Measurements from ENCODE around the gene APOC4.

The APOC4 gene

DNA sequence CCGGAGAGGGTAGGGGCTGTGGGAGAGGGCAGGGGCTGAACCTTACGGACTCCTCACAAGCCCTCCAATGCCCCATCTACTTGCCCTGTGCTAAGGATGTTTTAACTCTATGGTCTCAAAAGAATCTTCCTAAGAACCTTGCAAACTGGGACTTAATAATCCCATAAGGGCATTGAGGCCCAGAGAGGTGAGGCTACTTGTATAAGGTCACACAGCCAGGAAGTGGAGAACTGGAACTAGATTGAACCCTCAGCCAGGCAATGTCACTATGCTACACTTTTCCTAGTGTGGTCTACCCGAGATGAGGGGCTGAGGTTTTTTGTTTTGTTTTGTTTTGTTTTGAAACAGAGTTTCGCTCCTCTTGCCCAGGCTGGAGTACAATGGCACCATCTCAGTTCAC lies 10.5 kb upstream of the APOC4 start:
- FAIRE-seq: no peak
- DNase-seq (ENCODE audit: insufficient read length, low spot score): no peak
- TF ChIP-seq POLR2A (IDR thresholded peaks at IDR 0.05; ENCODE audit: low read depth, low read length): no peak

DNA sequence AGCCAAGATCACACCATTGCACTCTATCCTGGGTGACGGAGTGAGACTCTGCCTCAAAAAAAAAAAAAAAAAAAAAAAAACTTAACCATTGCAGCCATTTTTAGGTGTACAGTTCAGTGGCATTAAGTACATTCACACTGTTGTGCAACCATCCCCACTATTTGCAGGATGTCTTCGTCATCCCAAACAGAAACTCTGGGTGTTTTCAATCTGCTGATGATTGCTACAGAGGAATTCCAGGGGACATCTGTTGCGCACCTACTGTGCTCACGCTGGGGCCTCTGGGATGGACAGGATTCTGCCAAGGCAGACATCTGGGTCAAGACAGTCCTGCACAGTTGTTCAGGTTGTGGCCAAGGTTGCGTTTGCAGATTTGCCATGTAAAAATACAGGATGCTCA lies 2.4 kb upstream of the APOC4 start:
- FAIRE-seq: no peak
- TF ChIP-seq POLR2A (IDR thresholded peaks at IDR 0.05; ENCODE audit: low read depth, low read length): no peak
- DNase-seq (ENCODE audit: insufficient read length, low spot score): no peak

DNA sequence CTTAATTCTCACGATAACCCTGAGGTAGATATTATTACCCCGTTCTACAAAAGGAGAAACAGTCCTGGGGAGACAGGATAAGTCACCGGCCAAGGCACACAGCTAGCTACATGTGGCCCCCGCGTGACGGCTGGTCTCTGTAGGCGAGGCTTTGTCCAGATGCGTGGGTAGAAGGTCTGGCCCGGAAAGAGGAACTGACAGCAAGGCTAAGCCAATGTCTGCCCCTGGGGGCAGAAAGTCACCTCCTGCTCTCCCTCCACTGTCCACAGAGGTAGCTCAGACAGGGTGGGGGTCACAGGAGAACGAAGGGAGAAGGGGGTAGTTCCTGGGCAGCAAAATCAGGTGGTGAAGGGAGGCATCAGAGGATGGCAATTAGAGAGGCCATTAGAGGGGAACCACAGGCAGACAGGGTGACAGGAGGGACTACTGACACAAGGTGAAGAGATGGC lies 1.8 kb downstream of the APOC4 start:
- no peak for TF ChIP-seq POLR2A (IDR thresholded peaks at IDR 0.05; ENCODE audit: low read depth, low read length)
- FAIRE-seq (no peak), DNase-seq (ENCODE audit: insufficient read length, low spot score) (no peak)

DNA sequence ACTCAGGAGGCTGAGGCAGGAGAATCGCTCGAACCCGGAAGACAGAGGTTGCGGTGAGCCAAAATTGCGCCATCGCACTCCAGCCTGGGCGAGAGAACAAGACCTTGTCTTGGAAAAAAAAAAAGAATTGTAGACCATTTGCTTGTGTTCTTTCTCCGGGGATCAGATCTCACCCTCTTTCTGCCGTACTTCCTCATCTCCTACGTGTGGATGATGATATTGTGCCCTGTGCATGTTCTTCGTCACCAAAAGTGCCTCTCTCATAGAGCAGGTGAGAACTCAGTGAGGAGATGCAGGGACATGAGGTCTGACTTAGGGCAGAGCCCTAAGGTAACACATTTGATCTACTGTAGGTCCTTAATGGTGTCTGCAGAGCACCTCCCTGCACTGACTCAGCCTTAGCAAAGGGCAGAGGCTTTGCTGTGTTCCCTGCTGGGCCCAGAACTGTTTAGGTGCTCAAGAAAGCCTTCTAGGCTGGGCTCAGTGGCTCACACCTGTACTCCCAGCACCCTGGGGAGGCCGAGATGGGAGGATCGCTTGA lies 5.1 kb downstream of the APOC4 start:
- no peak for TF ChIP-seq POLR2A (IDR thresholded peaks at IDR 0.05; ENCODE audit: low read depth, low read length)
- no peak for DNase-seq (ENCODE audit: insufficient read length, low spot score)
- FAIRE-seq: no peak

DNA sequence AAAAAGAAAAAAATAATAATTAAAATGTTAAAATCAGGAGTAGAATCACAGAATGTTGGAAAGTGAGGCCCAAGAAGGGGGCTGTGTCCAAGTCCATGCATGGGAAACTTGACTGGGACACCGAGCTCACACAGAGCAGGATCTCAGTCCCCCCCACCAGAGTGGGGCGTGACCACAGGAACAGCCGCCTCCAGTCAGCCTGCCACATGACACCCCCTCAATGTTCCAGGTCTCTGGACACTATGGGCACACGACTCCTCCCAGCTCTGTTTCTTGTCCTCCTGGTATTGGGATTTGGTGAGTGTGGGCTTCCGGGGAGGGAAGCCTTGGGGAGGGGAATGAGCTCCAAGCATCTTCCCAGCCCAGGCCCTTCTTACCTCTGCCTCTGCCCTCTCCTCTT lies 6.2 kb downstream of the APOC4 start:
- no peak for TF ChIP-seq POLR2A (IDR thresholded peaks at IDR 0.05; ENCODE audit: low read depth, low read length)
- no peak for DNase-seq (ENCODE audit: insufficient read length, low spot score)

DNA sequence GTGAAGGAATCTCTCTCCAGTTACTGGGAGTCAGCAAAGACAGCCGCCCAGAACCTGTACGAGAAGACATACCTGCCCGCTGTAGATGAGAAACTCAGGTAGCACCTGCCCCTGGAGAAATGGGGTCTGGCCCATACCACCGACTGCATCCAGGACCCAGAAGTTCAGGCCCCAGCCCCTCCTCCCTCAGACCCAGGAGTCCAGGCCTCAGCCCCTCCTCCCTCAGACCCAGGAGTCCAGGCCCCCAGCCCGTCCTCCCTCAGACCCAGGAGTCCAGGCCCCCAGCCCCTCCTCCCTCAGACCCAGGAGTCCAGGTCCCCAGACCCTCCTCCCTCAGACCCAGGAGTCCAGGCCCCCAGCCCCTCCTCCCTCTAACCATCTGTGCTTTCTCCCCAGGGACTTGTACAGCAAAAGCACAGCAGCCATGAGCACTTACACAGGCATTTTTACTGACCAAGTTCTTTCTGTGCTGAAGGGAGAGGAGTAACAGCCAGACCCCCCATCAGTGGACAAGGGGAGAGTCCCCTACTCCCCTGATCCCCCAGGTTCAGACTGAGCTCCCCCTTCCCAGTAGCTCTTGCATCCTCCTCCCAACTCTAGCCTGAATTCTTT lies 6.8 kb downstream of the APOC4 start:
- no peak for TF ChIP-seq POLR2A (IDR thresholded peaks at IDR 0.05; ENCODE audit: low read depth, low read length)
- DNase-seq (ENCODE audit: insufficient read length, low spot score) (no peak), FAIRE-seq (no peak)

More for the DNA sequence above, 6.2 kb downstream of the APOC4 start:
- FAIRE-seq: no peak

DNA sequence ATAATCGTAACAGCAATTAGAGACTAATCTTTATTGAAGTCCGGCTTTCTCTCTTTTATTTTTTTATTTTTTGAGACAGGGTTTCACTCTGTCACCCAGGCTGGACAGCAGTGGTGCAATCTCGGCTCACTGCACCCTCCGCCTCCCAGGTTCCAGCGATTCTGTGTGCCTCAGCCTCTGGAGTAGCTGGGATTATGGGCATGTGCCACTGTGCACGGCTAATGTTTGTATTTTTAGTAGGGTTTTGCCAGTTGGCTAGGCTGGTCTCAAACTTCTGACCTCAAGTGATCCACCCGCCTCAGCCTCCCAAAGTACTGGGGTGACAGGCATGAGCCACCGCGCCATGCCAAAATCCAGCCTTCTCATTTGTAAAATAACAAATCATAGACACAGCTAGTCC lies 7.5 kb downstream of the APOC4 start:
- no peak for TF ChIP-seq POLR2A (IDR thresholded peaks at IDR 0.05; ENCODE audit: low read depth, low read length)
- no peak for FAIRE-seq
- no peak for DNase-seq (ENCODE audit: insufficient read length, low spot score)

DNA sequence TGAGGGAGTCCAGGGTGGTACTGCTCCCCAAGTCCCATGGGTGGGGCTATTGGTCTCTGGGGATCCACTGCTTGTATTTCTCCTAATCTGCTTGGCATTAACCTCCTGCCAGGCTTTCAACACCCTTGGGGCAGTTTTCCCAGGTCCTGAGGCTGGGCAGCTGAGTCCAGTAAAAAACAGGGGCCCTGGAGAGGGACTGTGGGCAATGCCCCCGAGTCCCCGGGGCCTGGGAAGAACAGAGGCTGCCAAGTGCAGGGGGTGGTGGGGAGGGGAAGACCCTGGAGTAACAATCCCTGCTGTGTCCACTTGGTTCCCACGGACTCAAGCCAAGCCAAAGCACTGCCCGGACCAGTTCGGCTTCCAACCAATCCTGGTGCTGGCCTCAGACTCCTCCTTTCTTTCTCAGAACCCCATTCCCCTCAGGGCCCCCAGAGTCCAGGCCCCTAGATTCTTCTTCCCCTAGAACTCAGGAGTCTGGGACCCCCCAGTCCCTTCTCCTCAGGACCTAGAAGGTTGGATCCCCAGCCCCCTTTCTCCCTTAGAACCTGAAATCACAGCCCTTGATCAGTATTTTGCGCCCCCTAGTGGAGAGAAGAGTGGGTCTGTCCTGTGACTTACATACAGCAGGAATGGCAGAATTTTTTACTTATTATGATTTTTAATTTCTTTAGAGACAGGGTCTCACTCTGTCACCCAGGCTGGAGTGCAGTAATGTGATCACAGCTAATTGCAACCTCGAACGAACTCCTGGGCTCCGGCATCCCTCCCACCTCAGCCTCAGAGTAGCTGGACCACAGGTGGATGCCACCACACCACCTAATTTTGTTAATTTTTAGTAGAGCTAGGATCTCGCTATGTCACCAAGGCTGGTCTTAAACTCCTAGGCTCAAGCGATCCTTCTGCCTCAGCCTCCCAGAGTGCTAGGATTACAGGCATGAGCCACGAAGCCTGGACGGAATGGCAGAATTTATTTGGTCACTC lies 9.4 kb downstream of the APOC4 start:
- DNase-seq (ENCODE audit: insufficient read length, low spot score): peak; percentile 58
- no peak for FAIRE-seq
- TF ChIP-seq POLR2A (IDR thresholded peaks at IDR 0.05; ENCODE audit: low read depth, low read length): no peak

DNA sequence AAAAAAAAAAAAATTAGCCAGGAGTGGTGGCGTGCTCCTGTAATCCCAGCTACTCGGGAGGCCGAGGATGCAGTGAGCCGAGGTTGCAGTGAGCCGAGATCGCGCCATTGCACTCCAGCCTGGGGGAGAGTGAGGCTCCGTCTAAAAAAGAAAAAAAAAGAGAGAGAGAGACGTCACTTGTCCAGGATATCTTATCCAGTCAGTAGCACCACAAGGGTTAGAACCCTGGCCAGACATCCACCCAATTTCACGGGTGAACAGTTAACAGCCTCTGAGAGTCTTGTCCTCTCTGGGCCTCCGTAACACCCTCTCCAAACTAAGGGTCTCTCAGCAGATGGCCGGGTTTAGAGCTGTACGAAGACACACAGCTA lies 12.2 kb downstream of the APOC4 start:
- no peak for FAIRE-seq

DNA sequence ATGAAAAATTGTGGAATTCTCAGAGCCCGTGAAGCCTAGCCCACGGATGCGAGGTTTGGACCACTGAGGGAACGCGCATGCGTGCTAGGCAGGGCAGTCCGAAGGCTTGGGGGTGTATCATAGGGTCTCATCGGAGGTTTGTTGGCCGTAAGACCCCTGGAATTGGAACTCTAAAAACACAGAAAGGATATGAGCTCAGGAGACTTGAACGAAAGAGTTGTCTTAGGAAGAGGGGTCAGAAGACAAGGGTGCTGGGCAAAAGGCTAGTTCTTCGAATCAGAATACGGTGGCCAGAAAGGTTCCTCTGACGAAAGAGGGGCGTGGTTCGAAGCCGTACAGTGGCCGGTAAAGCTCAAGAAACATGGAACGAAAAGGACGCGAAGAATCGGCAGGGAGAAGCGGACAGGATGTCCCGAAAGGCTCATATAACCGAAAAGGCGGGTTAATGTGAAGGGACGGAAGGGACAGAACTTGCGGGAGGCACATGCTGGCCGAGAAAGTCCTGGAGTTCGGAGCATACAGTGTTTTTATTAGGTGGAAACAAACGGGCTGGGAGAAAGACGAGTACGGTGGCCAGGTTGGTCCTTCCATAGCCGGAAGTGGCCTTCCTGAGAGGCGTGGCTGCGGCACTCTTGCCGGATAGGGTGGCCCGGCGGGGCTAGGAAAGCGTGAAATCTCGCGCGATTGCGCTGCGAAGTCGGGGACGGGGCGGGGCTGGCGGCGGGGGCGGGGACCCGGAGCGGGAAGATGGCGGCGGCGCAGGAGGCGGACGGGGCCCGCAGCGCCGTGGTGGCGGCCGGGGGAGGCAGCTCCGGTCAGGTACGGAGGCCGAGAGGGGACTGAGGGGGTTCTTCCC lies 12.8 kb downstream of the APOC4 start, which contains the start of gene CLPTM1:
CLPTM1 (plus strand) TSS at position 732 of the 856 bp plus-strand sequence; CDS start at position 748, 16 bp downstream.
- peak; percentile 41 for FAIRE-seq
- DNase-seq (ENCODE audit: insufficient read length, low spot score): peak; percentile 92
- TF ChIP-seq POLR2A (IDR thresholded peaks at IDR 0.05; ENCODE audit: low read depth, low read length): peak; percentile 54

More for the DNA sequence above, 12.2 kb downstream of the APOC4 start:
- no peak for DNase-seq (ENCODE audit: insufficient read length, low spot score)
- TF ChIP-seq POLR2A (IDR thresholded peaks at IDR 0.05; ENCODE audit: low read depth, low read length): no peak

DNA sequence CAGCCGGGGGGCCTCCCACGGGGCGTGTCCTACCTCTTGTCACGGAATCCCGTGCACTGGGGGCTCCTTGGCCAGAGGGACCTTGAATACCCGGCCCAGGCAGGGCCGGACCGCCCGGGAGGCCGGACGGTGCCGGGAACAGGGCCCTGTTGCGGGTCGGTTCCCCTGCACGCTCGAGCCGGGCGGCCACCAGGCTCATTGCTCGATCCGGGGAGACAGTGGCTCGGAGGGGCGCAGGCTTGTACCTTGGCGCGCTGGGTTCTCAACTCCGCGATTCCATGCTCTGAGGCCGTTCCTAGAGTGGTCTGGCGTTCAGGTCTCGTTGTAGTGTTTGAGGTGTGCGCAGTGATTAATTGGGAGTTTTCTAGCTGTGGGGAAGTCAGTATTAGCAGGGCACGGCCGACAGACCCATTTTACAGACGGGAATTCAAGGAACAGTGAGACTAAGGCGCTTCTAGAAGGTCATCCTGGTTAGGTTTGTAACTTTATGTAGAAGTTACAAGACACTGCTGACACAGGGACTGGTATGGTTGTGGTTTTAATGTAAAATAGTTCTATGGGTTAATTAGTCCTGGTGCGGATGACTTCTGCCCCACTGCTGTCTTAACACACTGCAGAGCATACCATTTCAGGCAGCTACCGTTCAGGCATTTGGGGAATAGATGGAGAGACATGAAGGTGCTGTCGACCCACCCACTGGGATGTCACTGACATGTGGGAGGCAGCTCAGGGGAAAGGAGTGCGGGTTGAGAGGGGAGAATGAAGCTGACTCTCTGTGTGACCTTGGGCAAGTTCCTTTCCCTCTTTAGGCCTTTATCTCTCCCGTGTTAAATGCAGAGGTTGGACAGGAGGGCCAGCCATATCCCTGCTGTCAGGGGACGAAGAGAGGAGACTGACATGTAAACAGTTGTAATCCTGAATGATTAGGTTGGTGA lies 13.7 kb downstream of the APOC4 start:
- DNase-seq (ENCODE audit: insufficient read length, low spot score): no peak
- no peak for TF ChIP-seq POLR2A (IDR thresholded peaks at IDR 0.05; ENCODE audit: low read depth, low read length)
- no peak for FAIRE-seq

DNA sequence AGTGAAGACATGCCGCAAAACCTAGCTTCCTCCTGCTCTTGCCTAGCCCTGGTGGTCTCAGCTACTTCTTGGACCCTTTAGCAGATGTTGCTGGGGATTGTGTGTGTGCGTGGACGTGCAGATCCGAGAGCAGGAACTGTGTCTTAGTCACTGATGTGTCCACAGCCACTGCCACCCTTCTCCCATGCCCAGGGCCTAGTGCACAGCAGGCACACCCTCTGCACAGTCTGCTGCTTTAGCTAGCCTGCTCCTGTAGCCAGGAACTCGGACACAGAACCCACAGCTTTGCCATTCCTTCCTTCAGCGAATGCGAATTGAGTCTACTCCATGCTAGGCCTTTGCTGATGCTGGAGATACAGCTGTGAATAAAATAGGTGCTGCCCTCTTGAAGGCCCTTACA lies 15.5 kb downstream of the APOC4 start:
- no peak for TF ChIP-seq POLR2A (IDR thresholded peaks at IDR 0.05; ENCODE audit: low read depth, low read length)
- DNase-seq (ENCODE audit: insufficient read length, low spot score): no peak
- no peak for FAIRE-seq

All from H54 (cell line).